GM19043 (cell line): ENCODE results near the gene DEPDC5.

Experiments
- ATAC-seq: cut with Tn5 transposase; IDR thresholded peaks from one replicate; pipeline ENCODE4 v1.9.1; 2021; ENCODE audit warnings: low read depth; ENCODE audit not compliant: unreplicated experiment

Gene DEPDC5

DNA sequence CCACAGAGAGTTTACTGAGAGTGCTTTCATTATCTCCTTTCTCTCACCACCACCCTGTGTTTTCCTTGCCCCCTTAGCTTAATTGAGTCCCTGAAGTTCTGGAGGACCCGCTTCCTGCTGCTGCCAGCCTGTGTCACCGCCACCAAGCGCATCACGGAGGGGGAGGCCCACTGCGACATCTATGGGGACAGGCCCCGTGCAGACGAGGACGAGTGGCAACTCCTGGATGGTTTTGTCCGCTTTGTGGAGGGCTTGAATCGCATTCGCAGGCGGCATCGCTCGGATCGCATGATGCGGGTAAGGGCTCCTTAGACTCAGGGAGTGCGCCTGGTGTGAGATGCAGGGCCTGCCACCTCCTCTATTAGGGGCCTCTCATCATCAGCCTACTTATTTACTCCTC lies 91.1 kb downstream of the DEPDC5 start:
- ATAC-seq = no peak

DNA sequence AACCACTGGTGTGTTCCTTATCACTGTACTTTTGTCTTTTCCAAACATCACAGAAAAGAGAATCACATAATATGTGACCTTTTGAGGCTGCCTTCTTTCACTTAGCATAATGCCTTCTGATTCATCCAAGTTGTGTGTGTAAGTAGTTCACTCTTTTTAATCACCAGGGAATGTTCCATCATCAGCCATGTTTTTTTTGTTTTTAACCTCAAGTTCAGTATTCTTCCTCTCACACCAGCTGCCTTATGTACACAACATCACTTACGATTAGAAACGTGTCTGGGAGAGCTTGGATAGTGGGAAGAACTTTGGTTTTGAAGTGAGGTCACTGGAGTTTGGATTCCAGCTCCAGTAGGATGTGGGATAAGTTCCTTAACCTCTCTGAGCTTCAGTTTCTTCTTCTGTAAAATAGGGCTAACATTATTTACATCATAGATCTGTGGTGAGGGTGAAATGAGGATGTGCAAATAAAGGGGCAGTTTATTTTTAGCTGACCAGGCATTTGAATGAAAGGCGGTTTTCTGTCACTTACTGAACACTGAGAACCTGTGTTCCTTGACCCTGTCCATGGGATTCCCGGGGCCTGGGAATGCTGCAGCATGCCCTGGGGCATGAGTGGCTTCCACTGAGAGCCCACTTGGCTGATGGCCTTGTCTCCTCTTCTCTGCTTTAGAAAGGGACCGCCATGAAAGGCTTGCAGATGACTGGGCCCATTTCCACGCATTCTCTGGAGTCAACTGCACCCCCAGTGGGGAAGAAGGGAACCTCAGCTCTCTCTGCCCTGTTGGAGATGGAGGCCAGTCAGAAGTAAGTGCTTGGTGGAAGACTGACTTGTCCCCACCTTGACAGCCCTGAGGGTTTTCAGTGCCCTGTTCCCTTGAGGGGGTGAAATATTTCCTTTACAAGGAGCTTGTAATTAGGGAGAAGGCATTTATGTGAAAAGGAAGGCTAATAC lies 92.6 kb downstream of the DEPDC5 start:
- no peak for ATAC-seq

DNA sequence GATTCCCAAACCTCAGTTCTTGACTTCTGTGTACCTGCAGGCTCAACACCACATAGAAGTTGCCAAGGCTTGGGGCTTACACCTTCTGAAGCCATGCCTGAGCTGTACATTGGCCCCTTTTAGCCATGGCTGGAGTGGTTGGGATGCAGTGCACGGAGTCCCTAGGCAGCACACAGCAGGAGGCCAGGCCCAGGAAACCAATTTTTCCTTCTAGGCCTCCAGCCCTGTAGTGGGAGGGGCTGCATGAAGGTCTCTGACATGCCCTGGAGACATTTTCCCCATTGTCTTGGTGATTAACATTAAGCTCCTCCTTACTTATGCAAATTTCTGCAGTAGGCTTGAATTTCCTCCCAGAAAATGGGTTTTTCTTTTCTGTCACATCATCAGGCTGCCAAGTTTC lies 94.6 kb downstream of the DEPDC5 start:
- ATAC-seq = no peak

DNA sequence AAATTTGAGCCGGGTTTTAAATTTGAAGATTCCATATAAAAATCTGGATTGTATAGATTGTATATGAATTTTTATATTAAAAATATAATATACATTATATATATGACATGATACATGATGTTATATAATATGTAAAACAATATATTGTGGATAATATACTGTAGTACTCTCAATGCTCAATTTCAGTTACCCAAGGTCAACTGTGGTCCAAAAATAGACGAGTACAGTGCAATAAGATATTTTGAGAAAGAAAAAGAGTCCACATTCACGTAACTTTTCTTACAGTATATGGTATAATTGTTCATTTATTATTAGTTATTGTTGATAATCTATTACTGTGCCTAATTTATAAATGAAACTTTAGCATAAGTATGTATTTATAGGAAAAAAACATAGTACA lies 96.3 kb downstream of the DEPDC5 start:
- ATAC-seq = no peak

DNA sequence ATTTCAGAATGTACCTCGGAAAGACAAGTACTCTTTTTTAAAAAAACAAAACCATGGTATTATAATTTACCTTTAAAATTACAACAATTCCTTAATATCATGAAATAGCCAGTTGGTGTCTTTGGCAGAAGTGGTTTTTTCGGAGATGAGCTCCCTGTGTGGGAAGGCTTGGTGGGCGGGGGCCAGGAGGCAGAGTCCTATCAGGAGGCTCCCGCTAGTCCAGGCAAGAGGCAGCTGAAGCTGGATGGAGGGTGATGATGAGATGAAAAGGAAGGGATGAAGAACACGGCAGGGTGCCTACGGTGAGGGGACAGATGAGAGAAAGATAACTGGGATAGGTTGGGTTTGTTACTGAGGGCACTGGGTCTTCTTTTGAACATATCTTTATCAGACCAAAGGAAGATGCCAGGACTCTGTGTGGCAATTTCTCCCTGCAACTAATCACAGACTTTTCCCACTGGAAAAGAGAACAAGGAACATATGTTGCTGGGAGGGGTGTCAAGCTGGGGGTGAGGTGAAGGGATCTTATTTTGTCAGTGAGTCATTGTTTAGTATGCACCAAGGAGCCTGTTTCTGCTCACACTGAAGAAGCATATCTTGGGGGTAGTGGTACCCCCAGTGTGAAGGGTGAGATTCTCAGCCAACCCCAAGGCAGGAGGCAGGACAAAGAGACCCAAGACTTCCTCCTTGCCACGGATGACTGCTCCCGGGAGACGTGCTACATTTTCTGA lies 99.0 kb downstream of the DEPDC5 start:
- ATAC-seq = no peak

DNA sequence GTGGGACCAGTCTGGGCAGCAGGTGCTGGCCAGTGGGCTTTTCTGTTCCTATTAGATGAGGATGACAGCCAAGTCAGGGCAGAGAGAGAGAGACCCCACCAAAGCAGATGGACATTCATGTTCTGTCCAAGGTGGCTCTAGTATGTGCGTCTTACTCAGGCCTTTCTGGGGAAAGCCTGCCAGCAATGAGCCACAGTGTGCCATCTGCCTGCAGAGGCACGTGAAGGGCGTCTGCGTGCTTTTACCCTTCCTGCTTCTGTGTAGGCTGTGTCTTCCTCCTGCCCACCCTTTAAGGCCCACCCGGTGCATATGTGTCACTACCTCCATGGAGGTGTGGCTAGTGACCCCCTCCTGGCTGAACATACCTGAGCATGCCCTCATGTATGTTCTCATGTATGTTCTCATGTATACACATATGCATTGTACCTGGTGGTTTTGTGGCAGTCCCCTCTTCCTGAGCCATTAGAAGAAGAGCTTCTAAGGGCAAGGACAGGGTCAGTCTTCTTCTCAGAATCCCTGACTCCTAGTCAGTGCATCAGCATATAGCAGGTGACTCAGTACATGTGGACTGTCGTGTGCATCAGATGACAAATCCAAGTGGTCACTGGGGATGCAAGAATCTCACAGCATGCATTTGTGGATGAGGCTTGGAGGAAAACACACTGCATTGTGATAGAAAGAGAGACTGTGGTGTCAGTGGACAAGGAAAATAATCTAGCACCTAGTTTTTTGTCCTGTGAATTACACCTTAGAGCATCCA lies 100.1 kb downstream of the DEPDC5 start:
- ATAC-seq = no peak

DNA sequence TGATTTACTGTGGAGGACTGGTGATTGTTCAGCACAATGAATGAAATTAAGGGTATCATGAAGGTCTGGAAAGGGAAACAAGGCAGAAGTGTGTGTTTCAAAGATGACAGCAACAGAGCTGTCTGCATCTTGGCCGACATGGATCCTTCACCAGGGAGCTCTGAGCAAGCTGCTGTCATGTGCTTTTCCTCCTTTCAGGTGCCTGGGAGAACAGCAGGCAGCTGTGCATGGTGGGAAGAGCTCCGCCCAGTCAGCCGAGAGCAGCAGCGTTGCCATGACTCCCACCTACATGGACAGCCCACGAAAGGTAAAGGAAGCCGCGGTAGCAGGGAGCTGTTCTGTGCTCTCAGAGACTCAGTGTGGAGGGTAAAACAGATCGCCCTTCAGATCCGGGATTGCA lies 103.4 kb downstream of the DEPDC5 start:
- no peak for ATAC-seq

DNA sequence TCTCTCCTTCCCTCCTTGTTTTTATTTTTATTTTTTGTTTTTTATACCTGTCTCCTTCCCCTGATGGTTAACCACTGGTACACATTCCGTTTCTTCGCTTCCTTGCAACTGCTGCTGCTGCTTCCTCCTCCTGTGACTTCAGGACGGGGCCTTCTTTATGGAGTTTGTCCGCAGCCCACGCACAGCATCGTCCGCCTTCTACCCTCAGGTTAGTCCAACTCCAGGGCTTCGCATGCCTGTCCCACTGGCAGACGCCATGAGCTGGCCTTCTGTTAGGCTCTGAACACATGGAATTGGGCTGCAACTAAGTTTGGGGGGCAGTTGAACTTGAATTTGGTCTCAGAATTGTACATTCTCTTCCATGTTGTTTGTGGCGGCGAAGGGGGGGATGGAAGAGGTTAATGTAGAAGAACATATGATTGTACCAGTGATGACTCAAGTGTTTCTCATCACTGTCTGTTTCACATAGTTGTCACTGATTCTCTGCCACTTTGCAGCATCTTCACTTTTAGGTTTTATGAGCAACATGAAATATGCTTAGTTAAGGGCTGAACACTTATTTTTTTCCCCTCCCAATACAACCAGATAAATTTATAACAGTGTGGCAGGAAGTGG lies 107.5 kb downstream of the DEPDC5 start:
- ATAC-seq = no peak

DNA sequence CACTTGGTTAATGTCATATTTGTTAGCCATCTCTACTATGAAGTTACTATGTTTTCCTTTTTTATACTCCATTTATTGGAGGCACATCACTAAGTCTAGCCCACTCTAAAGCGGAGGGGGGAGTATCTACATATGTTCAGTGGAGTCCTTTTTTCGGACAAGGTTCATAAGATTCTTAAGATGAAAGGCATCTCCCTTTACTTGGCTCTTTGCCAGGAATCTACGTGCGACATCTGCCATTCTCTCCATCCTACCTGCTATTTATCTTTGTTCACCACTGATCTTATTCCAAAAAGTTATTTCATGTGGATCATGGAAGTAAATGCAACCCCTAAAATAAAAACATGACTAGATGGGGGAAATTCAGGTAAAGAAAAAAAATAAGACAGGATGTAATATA lies 113.1 kb downstream of the DEPDC5 start:
- no peak for ATAC-seq

DNA sequence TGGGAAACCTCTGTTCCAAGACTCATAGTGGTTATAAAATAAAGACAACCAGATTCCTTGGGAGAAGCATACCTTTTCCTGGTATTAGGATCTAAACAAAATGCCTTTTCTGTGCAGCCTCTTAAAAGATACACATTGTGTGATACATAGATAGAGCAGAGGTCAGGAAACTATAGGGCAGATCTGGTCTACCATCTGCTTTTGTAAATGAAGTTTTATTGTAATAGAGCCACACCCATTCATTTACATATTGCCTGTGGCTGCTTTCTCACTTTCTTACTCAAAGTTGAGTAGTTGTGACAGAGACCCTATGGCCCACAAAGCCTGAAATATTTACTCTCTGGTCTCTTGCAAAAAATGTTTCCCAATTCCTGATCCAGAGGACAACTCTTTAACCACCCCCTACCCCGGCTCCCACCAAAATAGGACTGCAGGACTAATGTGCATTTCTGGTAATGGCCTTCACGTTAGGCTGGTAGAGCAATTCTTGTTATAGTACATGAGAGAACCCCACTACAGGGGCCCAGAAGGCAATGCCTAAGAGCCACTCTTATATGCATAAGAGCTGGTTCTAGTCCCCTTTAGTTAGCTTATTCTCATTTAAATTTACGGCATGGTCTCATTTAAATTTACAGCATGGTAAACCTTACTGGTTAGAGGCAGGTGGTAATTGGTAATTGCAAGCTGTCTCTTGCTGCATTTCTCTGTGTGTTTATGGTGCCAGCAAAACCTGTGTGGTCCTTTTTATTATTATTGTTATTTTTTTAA lies 113.8 kb downstream of the DEPDC5 start:
- no peak for ATAC-seq

DNA sequence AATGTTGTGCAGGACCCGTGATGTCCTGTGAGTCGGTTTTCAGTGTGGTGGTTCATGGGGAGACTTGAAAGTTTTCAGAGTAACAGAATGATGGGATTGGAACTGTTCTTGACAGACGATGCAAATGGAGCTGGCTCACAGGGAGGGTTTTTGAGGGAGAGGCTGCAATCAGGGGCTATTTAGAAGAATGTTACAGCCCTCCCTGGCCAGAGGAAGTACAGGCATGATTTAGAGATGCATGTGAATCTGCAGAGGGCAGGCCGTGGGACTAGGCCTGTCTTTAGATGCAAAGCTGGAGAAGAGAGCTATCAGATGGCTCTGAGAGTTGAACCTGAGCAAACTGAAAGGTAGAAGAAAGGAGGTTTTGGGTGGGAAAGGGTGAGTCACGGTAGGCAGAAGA lies 115.9 kb downstream of the DEPDC5 start:
- ATAC-seq = no peak

DNA sequence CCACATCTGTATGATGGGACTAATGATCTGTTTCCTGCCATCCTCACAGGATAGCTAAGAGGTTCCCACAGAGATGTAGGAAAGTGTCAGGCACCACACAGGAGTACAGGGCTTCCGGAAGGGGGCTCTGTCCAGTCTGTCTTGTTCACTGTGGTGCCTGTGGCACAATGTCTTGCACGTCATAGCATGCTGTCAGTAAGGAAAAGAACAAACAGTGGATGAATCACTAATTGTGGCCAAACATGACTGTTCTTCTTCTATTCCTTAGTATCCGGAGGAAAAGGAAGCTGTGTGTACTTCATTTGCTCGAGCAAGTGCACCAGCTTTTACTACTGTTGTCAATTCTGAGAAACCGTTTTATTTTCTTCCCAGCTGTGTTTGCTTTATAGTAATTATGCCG lies 117.1 kb downstream of the DEPDC5 start:
- ATAC-seq = no peak

DNA sequence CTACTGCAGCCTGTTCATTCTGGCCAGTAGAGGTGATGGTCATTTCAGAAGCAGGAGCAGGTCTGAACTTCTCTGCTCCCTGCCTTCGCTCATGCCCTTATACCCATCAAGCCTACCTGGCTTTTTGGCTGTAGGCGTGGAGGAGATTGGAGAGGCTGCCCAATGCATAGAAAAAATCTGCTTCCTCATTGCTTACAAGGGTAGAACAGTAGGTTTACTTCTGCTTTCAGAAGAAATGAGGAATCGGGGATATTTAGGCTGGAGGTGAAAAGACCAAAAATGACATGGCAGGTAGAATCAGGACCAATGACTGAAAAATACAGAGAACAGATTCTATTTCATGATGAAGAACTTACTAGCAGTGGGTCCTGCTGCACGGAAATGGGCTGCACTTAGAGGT lies 117.7 kb downstream of the DEPDC5 start:
- no peak for ATAC-seq

DNA sequence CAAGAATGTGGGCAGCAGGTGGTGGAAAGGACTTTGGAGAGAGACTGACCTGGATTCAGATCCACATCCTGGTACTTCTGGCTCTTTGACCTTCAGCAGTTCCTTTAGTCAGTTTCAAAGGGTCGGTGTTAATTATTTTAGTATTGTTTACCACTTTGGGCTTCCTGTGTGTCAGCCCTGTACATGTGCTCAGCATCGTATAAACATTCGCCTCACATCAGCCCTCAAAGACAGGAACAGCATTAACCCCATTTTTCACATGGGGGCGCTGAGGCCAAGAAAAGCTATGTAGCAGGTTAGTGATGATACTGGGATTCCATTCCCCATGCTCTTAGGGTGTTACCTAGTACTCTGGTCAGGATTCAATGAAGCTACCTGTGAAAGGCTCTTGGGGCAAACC lies 118.4 kb downstream of the DEPDC5 start:
- ATAC-seq = no peak

DNA sequence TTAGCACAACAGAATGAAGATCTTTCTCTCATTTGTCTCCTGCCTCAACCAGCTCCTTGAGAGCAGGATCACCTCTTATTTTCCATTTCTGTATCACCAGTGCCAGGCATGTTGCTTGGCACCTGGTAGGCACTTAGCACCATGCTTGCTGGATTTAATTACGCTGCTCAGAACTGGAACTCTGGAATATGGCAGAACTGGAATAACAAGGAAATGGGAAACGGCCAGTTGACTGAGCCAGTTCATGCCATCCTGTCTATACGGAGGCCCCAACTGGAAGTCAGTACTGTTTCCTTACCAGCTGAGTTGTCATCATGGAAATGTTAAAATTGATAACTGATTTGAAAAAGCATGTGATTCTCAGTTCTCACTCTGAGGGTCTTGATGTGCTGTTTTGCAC lies 121.0 kb downstream of the DEPDC5 start:
- ATAC-seq = no peak

DNA sequence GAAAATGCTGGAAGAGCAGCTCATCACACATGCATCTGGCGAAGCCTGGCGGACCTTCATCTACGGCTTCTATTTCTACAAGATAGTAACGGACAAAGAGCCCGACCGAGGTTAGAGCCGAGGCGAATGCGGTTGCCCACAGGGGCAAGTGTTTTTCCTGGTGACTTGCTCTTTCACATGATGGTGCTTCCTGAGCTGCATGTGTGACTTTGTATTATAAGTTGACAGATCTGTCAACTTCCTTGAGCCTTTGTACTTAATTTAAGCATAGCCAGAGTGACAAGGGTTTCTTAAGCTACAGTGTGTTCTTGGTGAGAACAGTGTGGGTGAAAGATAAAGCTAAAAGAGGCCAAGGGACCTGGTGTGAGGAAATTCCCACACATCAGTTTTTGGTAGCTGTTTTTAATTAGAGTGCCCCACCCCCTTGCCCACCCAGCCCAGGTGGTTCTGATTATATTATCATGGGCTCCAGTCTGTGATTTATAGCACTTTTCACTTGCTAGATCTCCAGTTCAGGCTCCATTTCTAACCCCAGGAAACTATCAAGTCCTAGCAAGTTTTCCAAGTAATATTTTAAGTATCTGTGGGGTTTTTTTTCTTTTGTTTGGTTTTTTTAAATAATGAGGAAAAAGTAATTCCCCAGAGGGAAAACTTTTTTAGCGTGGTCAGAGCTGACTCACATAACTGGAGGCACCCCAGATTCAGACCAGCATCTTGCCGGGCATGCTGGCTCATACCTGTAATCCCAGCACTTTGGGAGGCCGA lies 122.5 kb downstream of the DEPDC5 start:
- no peak for ATAC-seq

DNA sequence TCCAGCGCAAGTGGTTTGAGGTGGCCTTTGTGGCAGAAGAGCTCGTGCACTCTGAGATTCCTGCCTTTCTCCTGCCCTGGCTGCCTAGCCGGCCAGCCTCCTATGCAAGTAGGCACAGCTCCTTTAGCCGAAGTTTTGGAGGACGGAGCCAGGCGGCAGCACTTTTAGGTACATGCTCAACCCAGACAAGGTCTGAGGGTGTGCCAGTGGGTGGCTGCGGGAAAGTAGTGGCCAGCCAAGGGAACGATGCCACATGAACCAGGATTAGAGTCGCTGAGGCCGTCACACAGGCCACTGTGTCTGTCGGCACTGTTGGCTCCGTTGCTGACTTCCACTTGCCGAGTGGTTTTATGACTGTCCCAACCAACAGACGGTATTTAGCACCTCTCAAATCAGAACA lies 125.8 kb downstream of the DEPDC5 start:
- ATAC-seq = no peak

DNA sequence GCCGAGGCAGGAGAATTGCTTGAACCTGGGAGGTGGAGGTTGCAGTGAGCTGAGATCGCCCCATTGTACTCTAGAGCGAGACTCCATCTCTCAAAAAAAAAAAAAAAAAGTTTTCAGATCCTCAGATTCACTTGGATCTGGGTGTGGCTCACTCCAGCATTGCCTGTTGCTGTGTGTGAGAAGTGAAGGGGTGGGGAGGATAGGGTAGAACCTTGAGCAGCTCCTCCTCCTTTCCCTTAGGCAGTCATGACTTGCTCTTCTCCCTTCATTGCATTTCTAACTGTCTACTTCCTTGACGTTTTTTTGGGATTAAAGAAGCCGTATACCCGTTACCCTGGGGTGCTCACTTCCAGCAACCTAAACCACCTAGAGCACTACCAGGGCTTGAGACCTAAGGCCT lies 127.4 kb downstream of the DEPDC5 start:
- ATAC-seq = no peak

DNA sequence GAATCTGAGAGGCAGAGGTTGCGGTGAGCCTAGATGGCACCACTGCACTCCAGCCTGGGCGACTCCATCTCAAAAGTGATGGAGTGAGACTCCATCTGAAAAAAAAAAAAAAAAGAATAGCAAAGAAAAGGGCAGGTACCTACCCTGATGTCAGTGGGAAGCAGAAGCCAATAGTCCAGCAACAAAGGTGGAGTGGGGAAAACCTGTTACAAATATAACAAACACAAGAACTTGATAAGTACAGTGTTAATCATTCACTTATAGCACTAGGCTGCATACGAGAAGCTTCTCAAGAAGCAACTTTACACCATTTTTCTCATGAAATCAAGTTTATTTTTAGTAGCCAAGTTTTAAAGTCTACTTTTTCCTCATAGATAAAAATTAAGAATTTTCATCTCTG lies 128.0 kb downstream of the DEPDC5 start:
- ATAC-seq = no peak
